IPS-20b (cell line): ENCODE data around the gene TP53TG3E.
"Not testable (repeated sequence)": the region's sequence is repeated elsewhere in the genome, so short reads cannot be mapped to it uniquely, and the experiment has no call there.

Experiments used
- H3K27ac ChIP-seq: one replicate; pipeline ENCODE4 v1.5.1; 2013; ENCODE audit warnings: low read length
- H3K27me3 ChIP-seq: 2 replicates; pipeline ENCODE4 v1.6.1; 2013; ENCODE audit warnings: mild to moderate bottlenecking, low read length, inconsistent platforms; ENCODE audit not compliant: insufficient read depth
- H3K36me3 ChIP-seq: 2 replicates; pipeline ENCODE4 v1.6.1; 2013; ENCODE audit warnings: low read depth, mild to moderate bottlenecking, inconsistent platforms, low read length, moderate library complexity; ENCODE audit not compliant: insufficient read depth
- H3K4me1 ChIP-seq: 2 replicates; pipeline ENCODE4 v1.6.1; 2013; ENCODE audit warnings: mild to moderate bottlenecking, control low read depth, inconsistent platforms, low read length, moderate library complexity; ENCODE audit not compliant: insufficient read depth
- H3K4me3 ChIP-seq: 2 replicates; pipeline ENCODE4 v1.5.1; 2013; ENCODE audit warnings: mild to moderate bottlenecking, low read length, inconsistent platforms
- H3K9ac ChIP-seq: 2 replicates; pipeline ENCODE4 v1.6.1; 2013; ENCODE audit warnings: low read depth, mild to moderate bottlenecking, inconsistent platforms, low read length, moderate library complexity
- H3K9me3 ChIP-seq: 2 replicates; pipeline ENCODE4 v1.6.1; 2013; ENCODE audit warnings: mild to moderate bottlenecking, low read depth, low read length, inconsistent platforms; ENCODE audit not compliant: insufficient read depth

The TP53TG3E gene

GRCh38 chr16:33304006-33304405, at the start of gene TP53TG3E:
Gene TP53TG3E, plus strand, starts transcription at chr16:33304306. Its CDS starts 68 bp downstream, at chr16:33304374.
- not testable (repeated sequence) for H3K36me3 ChIP-seq, H3K4me3 ChIP-seq, H3K27me3 ChIP-seq, H3K27ac ChIP-seq, H3K9me3 ChIP-seq, H3K9ac ChIP-seq, H3K4me1 ChIP-seq

GRCh38 chr16:33336226-33337012, 32.3 kb downstream of the TP53TG3E start:
- not testable (repeated sequence) for H3K27me3 ChIP-seq, H3K36me3 ChIP-seq, H3K27ac ChIP-seq, H3K9ac ChIP-seq, H3K4me1 ChIP-seq, H3K9me3 ChIP-seq, H3K4me3 ChIP-seq

- not testable (repeated sequence) for H3K4me3 ChIP-seq, H3K27me3 ChIP-seq, H3K9me3 ChIP-seq, H3K36me3 ChIP-seq, H3K4me1 ChIP-seq, H3K9ac ChIP-seq, H3K27ac ChIP-seq
Observed at GRCh38 chr16:33337627-33338542, 33.8 kb downstream of the TP53TG3E start.

- H3K4me3 ChIP-seq, H3K9me3 ChIP-seq, H3K27ac ChIP-seq, H3K27me3 ChIP-seq, H3K4me1 ChIP-seq, H3K36me3 ChIP-seq, H3K9ac ChIP-seq: not testable (repeated sequence)
Observed at GRCh38 chr16:33338543-33338951, 34.4 kb downstream of the TP53TG3E start.

GRCh38 chr16:33339093-33340061, 35.3 kb downstream of the TP53TG3E start:
- not testable (repeated sequence) for H3K27me3 ChIP-seq, H3K9me3 ChIP-seq, H3K4me1 ChIP-seq, H3K27ac ChIP-seq, H3K4me3 ChIP-seq, H3K9ac ChIP-seq, H3K36me3 ChIP-seq
